ENCODE measurements around the gene MLIP.

DNA sequence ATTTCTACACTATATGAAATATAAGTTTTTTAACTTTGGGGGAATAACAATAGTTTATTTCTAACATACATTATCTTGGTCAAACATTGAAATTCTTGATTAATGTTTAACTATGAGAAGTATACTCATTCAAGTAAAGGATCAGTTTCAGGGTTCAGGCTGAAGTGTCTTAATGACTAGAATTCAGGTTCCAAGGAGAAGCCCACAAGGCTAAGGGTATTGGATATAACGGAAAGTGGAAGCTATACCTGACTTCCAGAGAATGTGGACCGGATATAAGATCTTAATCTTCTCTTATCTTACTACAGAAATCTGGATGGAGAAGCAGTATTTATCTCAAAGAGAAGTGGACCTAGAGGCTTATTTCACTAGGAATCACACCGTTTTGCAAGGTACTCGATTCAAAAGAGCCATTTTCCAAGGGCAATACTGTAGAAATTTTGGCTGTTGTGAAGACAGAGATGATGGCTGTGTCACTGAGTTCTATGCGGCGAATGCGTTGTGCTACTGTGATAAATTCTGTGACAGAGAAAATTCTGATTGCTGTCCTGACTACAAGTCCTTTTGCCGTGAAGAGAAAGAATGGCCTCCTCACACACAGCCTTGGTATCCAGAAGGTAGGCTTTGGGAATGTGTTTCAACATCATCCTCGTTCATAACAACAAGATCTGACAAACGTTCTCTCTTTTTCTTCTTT is 197.2 kb downstream of the MLIP start, which contains the start of gene TINAG:
- TF ChIP-seq POLR2AphosphoS5 (IDR thresholded peaks at IDR 0.05; ENCODE audit: low read depth, low read length) (no peak), POLR2A (IDR thresholded peaks at IDR 0.05; ENCODE audit: low read depth, low read length) (no peak)

All from GM12892 (cell line).